Loucy (cell line): ENCODE measurements around the gene EHMT2.

Source experiments
- H2AFZ ChIP-seq: fragments of 200-600 bp; sonication (generic); 2 replicates; pipeline ENCODE4 v1.6.0; 2016; ENCODE audit warnings: antibody characterized with exemption, mild to moderate bottlenecking, low read length, moderate library complexity
- H3F3A ChIP-seq: fragments of 200-600 bp; 2 replicates; pipeline ENCODE4 v1.6.0; 2016; ENCODE audit warnings: antibody characterized with exemption, low read depth, mild to moderate bottlenecking
- H3K27me3 ChIP-seq: fragments of 200-600 bp; sonication (generic); 2 replicates; pipeline ENCODE4 v1.6.1; 2014; ENCODE audit warnings: low read length, mild to moderate bottlenecking; ENCODE audit not compliant: insufficient read depth, poor library complexity, severe bottlenecking
- H3K36me3 ChIP-seq: fragments of 200-600 bp; sonication (generic); 2 replicates; pipeline ENCODE4 v1.6.1; 2016; ENCODE audit warnings: low read length; ENCODE audit not compliant: insufficient read depth
- H3K4me1 ChIP-seq: fragments of 200-600 bp; sonication (generic); 2 replicates; pipeline ENCODE4 v1.5.1; 2014; ENCODE audit warnings: low read length, mild to moderate bottlenecking; ENCODE audit not compliant: insufficient read depth, poor library complexity, severe bottlenecking
- H3K4me2 ChIP-seq: fragments of 200-600 bp; sonication (generic); 2 replicates; pipeline ENCODE4 v1.6.0; 2014; ENCODE audit warnings: antibody characterized with exemption, low read length, low read depth, mild to moderate bottlenecking; ENCODE audit not compliant: poor library complexity, severe bottlenecking
- H3K4me3 ChIP-seq: fragments of 200-600 bp; sonication (generic); 2 replicates; pipeline ENCODE4 v1.5.1; 2014; ENCODE audit warnings: low read length, mild to moderate bottlenecking, mixed read lengths; ENCODE audit not compliant: poor library complexity, severe bottlenecking
- H3K79me2 ChIP-seq: fragments of 200-600 bp; sonication (generic); 2 replicates; pipeline ENCODE4 v1.6.1; 2014; ENCODE audit warnings: low read length; ENCODE audit not compliant: insufficient read depth
- H3K9ac ChIP-seq: fragments of 200-600 bp; sonication (generic); 2 replicates; pipeline ENCODE4 v1.6.0; 2014; ENCODE audit warnings: mild to moderate bottlenecking, low read depth, low read length, moderate library complexity; ENCODE audit not compliant: poor library complexity, severe bottlenecking
- H3K9me2 ChIP-seq: fragments of 200-600 bp; sonication (generic); replicated peaks from 2 replicates; pipeline ENCODE4 v1.6.1; 2016; ENCODE audit warnings: low read depth, low read length, mixed read lengths
- H3K9me3 ChIP-seq: fragments of 200-600 bp; sonication (generic); 2 replicates; pipeline ENCODE4 v1.6.1; 2014; ENCODE audit warnings: mild to moderate bottlenecking, antibody characterized with exemption, low read length, low read depth; ENCODE audit not compliant: insufficient read depth
- H4K20me1 ChIP-seq: fragments of 200-600 bp; sonication (generic); 2 replicates; pipeline ENCODE4 v1.6.0; 2014; ENCODE audit warnings: antibody characterized with exemption, low read length, mild to moderate bottlenecking; ENCODE audit not compliant: insufficient read depth, poor library complexity, severe bottlenecking
- EZH2phosphoT487 ChIP-seq: fragments of 200-600 bp; IDR thresholded peaks from 2 replicates; pipeline ENCODE4 v1.6.1; 2018; ENCODE audit warnings: antibody characterized with exemption, mild to moderate bottlenecking, moderate library complexity, borderline replicate concordance
- TF ChIP-seq, protein P1 (sequence below): fragments of 200-600 bp; sonication (generic); conservative IDR thresholded peaks from 2 replicates; pipeline ENCODE4 v1.5.1; 2014; ENCODE audit warnings: mild to moderate bottlenecking, antibody characterized with exemption, low read length

The EHMT2 gene

DNA sequence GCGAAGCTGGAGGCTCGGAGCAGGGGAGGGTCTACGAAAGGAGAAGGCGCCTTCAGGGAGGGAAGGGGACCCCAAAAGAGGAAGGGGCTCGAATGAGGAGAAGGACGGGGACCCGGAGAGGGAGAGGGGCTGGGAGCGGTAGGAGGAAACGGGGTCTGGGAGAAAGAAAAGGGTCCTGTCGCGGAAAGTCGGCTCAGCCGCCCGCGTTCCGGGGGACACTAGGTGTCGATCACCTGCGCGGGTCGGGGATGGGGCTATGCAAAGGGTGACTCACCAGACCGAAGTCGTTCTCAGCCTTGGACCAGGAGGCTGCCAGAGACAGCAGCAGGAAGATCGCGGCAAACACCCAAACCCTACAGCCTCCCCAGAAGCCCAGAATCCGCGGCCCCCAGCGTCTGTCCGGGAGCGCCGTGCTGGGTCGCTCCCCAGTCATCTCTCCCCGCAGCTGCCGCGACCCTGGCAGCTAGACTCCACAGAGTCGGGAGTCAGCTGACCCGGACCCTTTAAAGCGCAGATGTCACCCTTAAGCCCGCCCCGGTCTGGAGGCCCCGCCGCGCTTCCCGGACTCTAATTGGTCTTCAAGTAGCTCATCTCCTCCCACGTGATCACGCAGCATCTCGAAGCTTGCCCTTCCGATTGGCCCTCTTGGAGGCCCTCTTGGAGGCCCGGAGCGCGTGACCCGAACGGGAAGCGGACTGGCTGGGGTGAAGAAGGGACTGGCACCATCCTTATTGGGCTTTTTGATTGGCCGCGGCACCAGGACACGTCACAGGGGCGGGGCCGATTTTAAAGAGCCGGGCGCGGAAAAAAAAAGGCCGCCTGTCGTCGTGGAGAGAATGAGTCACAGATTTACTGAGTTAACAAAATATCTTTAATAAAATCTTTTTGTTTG, 34.9 kb downstream of the EHMT2 start, which contains the start of gene NEU1:
Gene NEU1 (minus strand): TSS at position 478 of the 892 bp plus-strand sequence. CDS start 45 bp downstream, at position 433.
- H3K9me2 ChIP-seq: no peaks in the 10 kb centered on the region
- no peaks in the 10 kb centered on the region for H3K27me3 ChIP-seq
- no peaks in the 10 kb centered on the region for H3F3A ChIP-seq
- TF ChIP-seq, protein P1, sequence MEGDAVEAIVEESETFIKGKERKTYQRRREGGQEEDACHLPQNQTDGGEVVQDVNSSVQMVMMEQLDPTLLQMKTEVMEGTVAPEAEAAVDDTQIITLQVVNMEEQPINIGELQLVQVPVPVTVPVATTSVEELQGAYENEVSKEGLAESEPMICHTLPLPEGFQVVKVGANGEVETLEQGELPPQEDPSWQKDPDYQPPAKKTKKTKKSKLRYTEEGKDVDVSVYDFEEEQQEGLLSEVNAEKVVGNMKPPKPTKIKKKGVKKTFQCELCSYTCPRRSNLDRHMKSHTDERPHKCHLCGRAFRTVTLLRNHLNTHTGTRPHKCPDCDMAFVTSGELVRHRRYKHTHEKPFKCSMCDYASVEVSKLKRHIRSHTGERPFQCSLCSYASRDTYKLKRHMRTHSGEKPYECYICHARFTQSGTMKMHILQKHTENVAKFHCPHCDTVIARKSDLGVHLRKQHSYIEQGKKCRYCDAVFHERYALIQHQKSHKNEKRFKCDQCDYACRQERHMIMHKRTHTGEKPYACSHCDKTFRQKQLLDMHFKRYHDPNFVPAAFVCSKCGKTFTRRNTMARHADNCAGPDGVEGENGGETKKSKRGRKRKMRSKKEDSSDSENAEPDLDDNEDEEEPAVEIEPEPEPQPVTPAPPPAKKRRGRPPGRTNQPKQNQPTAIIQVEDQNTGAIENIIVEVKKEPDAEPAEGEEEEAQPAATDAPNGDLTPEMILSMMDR: no peak
- TF ChIP-seq EZH2phosphoT487: no peak
- peak within 1 kb of the TSS; percentile 89 for H3K9ac ChIP-seq
- no peaks in the 10 kb centered on the region for H3K36me3 ChIP-seq
- peak within 1 kb of the TSS; percentile 93 for H3K4me2 ChIP-seq
- peak within 1 kb of the TSS; percentile 96 for H3K4me3 ChIP-seq
- H3K9me3 ChIP-seq: no peaks in the 10 kb centered on the region
- H3K4me1 ChIP-seq: peaks cover 21% of the 10 kb centered on the region
- H4K20me1 ChIP-seq: no peaks in the 10 kb centered on the region
- H2AFZ ChIP-seq: peak within 1 kb of the TSS; percentile 84
- H3K79me2 ChIP-seq: peaks cover 15% of the 10 kb centered on the region

DNA sequence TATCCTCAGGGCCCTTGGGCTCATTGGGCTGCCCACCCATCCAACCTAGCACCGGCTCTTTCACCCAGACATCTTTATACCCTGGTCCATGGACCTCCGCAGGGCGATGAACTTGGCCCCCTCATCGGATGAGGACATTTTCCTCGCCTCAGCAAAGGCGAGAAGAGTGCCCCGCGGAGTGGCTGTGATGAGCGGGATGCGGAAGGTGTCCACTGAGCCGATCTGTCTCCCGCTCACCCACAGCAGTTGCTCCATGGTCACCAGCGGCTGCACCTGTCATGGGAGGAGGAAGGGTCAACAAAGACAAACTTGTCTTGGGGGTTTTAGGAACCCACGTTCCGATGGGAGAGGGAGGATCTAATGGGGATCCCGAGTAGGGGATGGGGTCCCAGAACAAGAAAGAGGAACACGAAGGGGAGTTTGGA, 35.6 kb downstream of the EHMT2 start:
- TF ChIP-seq, protein P1: no peak
- TF ChIP-seq EZH2phosphoT487: no peak

DNA sequence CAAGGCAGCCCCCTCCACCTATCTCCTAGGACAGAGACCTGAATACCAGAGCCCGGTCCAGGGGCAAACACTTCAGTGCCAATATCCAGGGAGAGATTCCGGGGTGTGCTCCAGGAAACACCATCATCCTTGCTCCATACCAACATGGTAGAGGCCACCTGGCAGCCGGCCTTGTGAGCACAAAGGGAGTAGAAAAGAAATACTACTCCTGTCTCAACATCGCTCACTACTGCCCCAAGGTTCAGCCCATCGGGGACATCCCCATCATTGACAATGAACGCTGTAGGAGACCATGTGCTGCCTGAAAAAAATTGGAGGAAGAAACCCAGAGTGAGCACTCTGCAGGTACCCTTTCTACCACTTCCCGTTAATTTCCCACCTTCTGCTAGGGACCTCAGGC, 36.3 kb downstream of the EHMT2 start:
- H3K4me3 ChIP-seq: peak overlapping the region; percentile 16
- peaks cover 15% of the 10 kb centered on the region for H3K79me2 ChIP-seq
- no peaks in the 10 kb centered on the region for H3K36me3 ChIP-seq
- no peaks in the 10 kb centered on the region for H4K20me1 ChIP-seq
- no peaks in the 10 kb centered on the region for H3K9me2 ChIP-seq
- no peak overlapping the region for H3K9ac ChIP-seq
- no peaks in the 10 kb centered on the region for H3F3A ChIP-seq
- H3K9me3 ChIP-seq: no peaks in the 10 kb centered on the region
- no peak overlapping the region for H2AFZ ChIP-seq
- H3K4me1 ChIP-seq: peaks cover 21% of the 10 kb centered on the region
- TF ChIP-seq EZH2phosphoT487: no peak
- TF ChIP-seq, protein P1: no peak
- no peaks in the 10 kb centered on the region for H3K27me3 ChIP-seq
- no peak overlapping the region for H3K4me2 ChIP-seq

More for the DNA sequence above, 35.6 kb downstream of the EHMT2 start:
- Histone ChIP-seq H3F3A (no peaks in the 10 kb centered on the region), H3K4me2 (peak overlapping the region; percentile 93), H2AFZ (no peak overlapping the region), H3K79me2 (peaks cover 15% of the 10 kb centered on the region), H3K4me3 (peak overlapping the region; percentile 96), H3K9ac (peak overlapping the region; percentile 69), H3K27me3 (no peaks in the 10 kb centered on the region), H3K4me1 (peaks cover 21% of the 10 kb centered on the region), H4K20me1 (no peaks in the 10 kb centered on the region), H3K9me3 (no peaks in the 10 kb centered on the region), H3K36me3 (no peaks in the 10 kb centered on the region), H3K9me2 (no peaks in the 10 kb centered on the region)
